ENCODE data around the gene AADACL4.
A peak's percentile ranks its signal among the peaks of the same experiment; 100 is the strongest.

AADACL4 gene

GRCh38 chr1:12614402-12615158 lies 29.3 kb upstream of the AADACL4 start:
- Histone ChIP-seq H3K9me3 (replicated peaks; ENCODE audit: low read length) (no peaks in the 10 kb centered on the region), H3K4me1 (ENCODE audit: control insufficient read depth, insufficient read depth, low read length) (peaks cover 51% of the 10 kb centered on the region), H3K4me3 (ENCODE audit: low read length) (no peak overlapping the region), H3K27me3 (ENCODE audit: control insufficient read depth, insufficient read depth, low read length) (peaks cover 41% of the 10 kb centered on the region), H3K4me2 (ENCODE audit: low read length) (no peak overlapping the region), H3K9ac (ENCODE audit: low read depth, low read length) (no peak overlapping the region), H3K36me3 (ENCODE audit: insufficient read depth, low read length) (no peaks in the 10 kb centered on the region)

GRCh38 chr1:12615159-12615864 lies 28.6 kb upstream of the AADACL4 start:
- H3K9ac ChIP-seq (ENCODE audit: low read depth, low read length) = peak overlapping the region; percentile 30
- H3K36me3 ChIP-seq (ENCODE audit: insufficient read depth, low read length) = no peaks in the 10 kb centered on the region
- peaks cover 55% of the 10 kb centered on the region for H3K4me1 ChIP-seq (ENCODE audit: control insufficient read depth, insufficient read depth, low read length)
- H3K4me2 ChIP-seq (ENCODE audit: low read length) = peak overlapping the region; percentile 91
- peak overlapping the region; percentile 50 for H3K4me3 ChIP-seq (ENCODE audit: low read length)
- no peaks in the 10 kb centered on the region for H3K9me3 ChIP-seq (replicated peaks; ENCODE audit: low read length)
- H3K27me3 ChIP-seq (ENCODE audit: control insufficient read depth, insufficient read depth, low read length) = peaks cover 38% of the 10 kb centered on the region

- no peaks in the 10 kb centered on the region for H3K9me3 ChIP-seq (replicated peaks; ENCODE audit: low read length)
- peak overlapping the region; percentile 70 for H3K4me3 ChIP-seq (ENCODE audit: low read length)
- peaks cover 51% of the 10 kb centered on the region for H3K4me1 ChIP-seq (ENCODE audit: control insufficient read depth, insufficient read depth, low read length)
- H3K27me3 ChIP-seq (ENCODE audit: control insufficient read depth, insufficient read depth, low read length) = peaks cover 39% of the 10 kb centered on the region
- peak overlapping the region; percentile 30 for H3K9ac ChIP-seq (ENCODE audit: low read depth, low read length)
- H3K4me2 ChIP-seq (ENCODE audit: low read length) = peak overlapping the region; percentile 91
- no peaks in the 10 kb centered on the region for H3K36me3 ChIP-seq (ENCODE audit: insufficient read depth, low read length)
Measured at GRCh38 chr1:12615865-12616708, 27.8 kb upstream of the AADACL4 start.

- Histone ChIP-seq H3K4me3 (ENCODE audit: low read length) (peak overlapping the region; percentile 70), H3K36me3 (ENCODE audit: insufficient read depth, low read length) (no peaks in the 10 kb centered on the region), H3K9me3 (replicated peaks; ENCODE audit: low read length) (no peaks in the 10 kb centered on the region), H3K27me3 (ENCODE audit: control insufficient read depth, insufficient read depth, low read length) (peaks cover 40% of the 10 kb centered on the region), H3K4me2 (ENCODE audit: low read length) (peak overlapping the region; percentile 91), H3K4me1 (ENCODE audit: control insufficient read depth, insufficient read depth, low read length) (peaks cover 51% of the 10 kb centered on the region), H3K9ac (ENCODE audit: low read depth, low read length) (peak overlapping the region; percentile 59)
Measured at GRCh38 chr1:12616709-12617373, 27.0 kb upstream of the AADACL4 start.

GRCh38 chr1:12617511-12617900 lies 26.4 kb upstream of the AADACL4 start:
- H3K9me3 ChIP-seq (replicated peaks; ENCODE audit: low read length) = no peaks in the 10 kb centered on the region
- H3K27me3 ChIP-seq (ENCODE audit: control insufficient read depth, insufficient read depth, low read length) = peaks cover 40% of the 10 kb centered on the region
- H3K4me1 ChIP-seq (ENCODE audit: control insufficient read depth, insufficient read depth, low read length) = peaks cover 51% of the 10 kb centered on the region
- H3K4me2 ChIP-seq (ENCODE audit: low read length) = peak overlapping the region; percentile 91
- H3K4me3 ChIP-seq (ENCODE audit: low read length) = peak overlapping the region; percentile 70
- H3K9ac ChIP-seq (ENCODE audit: low read depth, low read length) = peak overlapping the region; percentile 59
- no peaks in the 10 kb centered on the region for H3K36me3 ChIP-seq (ENCODE audit: insufficient read depth, low read length)

- H3K27me3 ChIP-seq (ENCODE audit: control insufficient read depth, insufficient read depth, low read length) = peaks cover 36% of the 10 kb centered on the region
- peak within 1 kb of the TSS; percentile 70 for H3K4me3 ChIP-seq (ENCODE audit: low read length)
- H3K9me3 ChIP-seq (replicated peaks; ENCODE audit: low read length) = no peaks in the 10 kb centered on the region
- peaks cover 51% of the 10 kb centered on the region for H3K4me1 ChIP-seq (ENCODE audit: control insufficient read depth, insufficient read depth, low read length)
- peak within 1 kb of the TSS; percentile 91 for H3K4me2 ChIP-seq (ENCODE audit: low read length)
- H3K36me3 ChIP-seq (ENCODE audit: insufficient read depth, low read length) = no peaks in the 10 kb centered on the region
- H3K9ac ChIP-seq (ENCODE audit: low read depth, low read length) = peak within 1 kb of the TSS; percentile 59
Measured at GRCh38 chr1:12617901-12618660, 25.8 kb upstream of the AADACL4 start, which contains the start of gene DHRS3. TSS of gene DHRS3 (minus strand) at chr1:12618210. CDS start at chr1:12617348, 862 bp downstream.

- Histone ChIP-seq H3K9ac (ENCODE audit: low read depth, low read length) (peak overlapping the region; percentile 59), H3K4me1 (ENCODE audit: control insufficient read depth, insufficient read depth, low read length) (peaks cover 51% of the 10 kb centered on the region), H3K9me3 (replicated peaks; ENCODE audit: low read length) (no peaks in the 10 kb centered on the region), H3K36me3 (ENCODE audit: insufficient read depth, low read length) (no peaks in the 10 kb centered on the region), H3K4me2 (ENCODE audit: low read length) (peak overlapping the region; percentile 91), H3K4me3 (ENCODE audit: low read length) (peak overlapping the region; percentile 70), H3K27me3 (ENCODE audit: control insufficient read depth, insufficient read depth, low read length) (peaks cover 35% of the 10 kb centered on the region)
Measured at GRCh38 chr1:12618661-12618964, 25.3 kb upstream of the AADACL4 start.

- Histone ChIP-seq H3K4me3 (ENCODE audit: low read length) (peak overlapping the region; percentile 70), H3K9me3 (replicated peaks; ENCODE audit: low read length) (no peaks in the 10 kb centered on the region), H3K27me3 (ENCODE audit: control insufficient read depth, insufficient read depth, low read length) (peaks cover 33% of the 10 kb centered on the region), H3K4me2 (ENCODE audit: low read length) (peak overlapping the region; percentile 91), H3K36me3 (ENCODE audit: insufficient read depth, low read length) (no peaks in the 10 kb centered on the region), H3K9ac (ENCODE audit: low read depth, low read length) (peak overlapping the region; percentile 59), H3K4me1 (ENCODE audit: control insufficient read depth, insufficient read depth, low read length) (peaks cover 51% of the 10 kb centered on the region)
Measured at GRCh38 chr1:12618965-12619791, 24.7 kb upstream of the AADACL4 start.

GRCh38 chr1:12619792-12620487 lies 23.9 kb upstream of the AADACL4 start:
- Histone ChIP-seq H3K4me3 (ENCODE audit: low read length) (no peak overlapping the region), H3K9ac (ENCODE audit: low read depth, low read length) (no peak overlapping the region), H3K4me1 (ENCODE audit: control insufficient read depth, insufficient read depth, low read length) (peaks cover 49% of the 10 kb centered on the region)

More at GRCh38 chr1:12619792-12620487, 23.9 kb upstream of the AADACL4 start:
- H3K9me3 ChIP-seq (replicated peaks; ENCODE audit: low read length) = no peaks in the 10 kb centered on the region
- H3K36me3 ChIP-seq (ENCODE audit: insufficient read depth, low read length) = no peaks in the 10 kb centered on the region
- no peak overlapping the region for H3K4me2 ChIP-seq (ENCODE audit: low read length)
- H3K27me3 ChIP-seq (ENCODE audit: control insufficient read depth, insufficient read depth, low read length) = peaks cover 32% of the 10 kb centered on the region
